ENCODE measurements around the gene ARF3.

- TF ChIP-seq CTCF (conservative IDR thresholded peaks at IDR 0.05 in 1 of 2, IDR thresholded peaks at IDR 0.05 in 1 of 2; ENCODE audit: extremely low read depth in 1 of 2, insufficient read depth in 1 of 2, low read depth in 1 of 2, low read length in 2 of 2): no peak
- no peak for TF ChIP-seq EZH2 (IDR thresholded peaks at IDR 0.05; ENCODE audit: borderline replicate concordance, low read length)
These were observed 4.0 kb upstream of the ARF3 start for GRCh38 chr12:48961331-48961730.

Measured in mammary epithelial cell (primary cell).